Activated CD4-positive, alpha-beta T cell treated with anti-CD3 and anti-CD28 coated beads for 24 hours (primary cell): ENCODE results near the gene ORC5.

Experiments
- DNase-seq, 2 donors: peaks; one replicate each; pipeline ENCODE4 v3.0.0-alpha.2; 2020; ENCODE audit warnings: low read depth in 2 of 2

The ORC5 gene

DNA sequence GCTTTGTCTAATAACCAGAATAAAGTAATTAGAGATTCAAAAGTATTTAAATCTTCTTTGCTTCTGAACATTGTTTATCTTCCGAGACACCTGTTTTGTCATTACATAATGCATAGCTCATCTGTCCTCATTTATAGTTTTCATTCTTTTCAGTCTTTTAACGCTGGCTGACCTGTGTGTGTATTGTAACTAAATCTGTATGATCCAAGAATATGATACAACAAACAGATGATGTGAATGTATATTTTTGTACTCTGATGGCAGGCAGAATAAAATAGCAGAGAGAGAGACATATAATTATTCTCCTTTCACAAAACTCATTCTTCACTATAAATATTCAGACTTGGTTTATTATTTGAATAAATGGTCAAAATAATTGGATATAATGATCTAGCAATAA, 80.6 kb downstream of the ORC5 start:
- no peak for DNase-seq

DNA sequence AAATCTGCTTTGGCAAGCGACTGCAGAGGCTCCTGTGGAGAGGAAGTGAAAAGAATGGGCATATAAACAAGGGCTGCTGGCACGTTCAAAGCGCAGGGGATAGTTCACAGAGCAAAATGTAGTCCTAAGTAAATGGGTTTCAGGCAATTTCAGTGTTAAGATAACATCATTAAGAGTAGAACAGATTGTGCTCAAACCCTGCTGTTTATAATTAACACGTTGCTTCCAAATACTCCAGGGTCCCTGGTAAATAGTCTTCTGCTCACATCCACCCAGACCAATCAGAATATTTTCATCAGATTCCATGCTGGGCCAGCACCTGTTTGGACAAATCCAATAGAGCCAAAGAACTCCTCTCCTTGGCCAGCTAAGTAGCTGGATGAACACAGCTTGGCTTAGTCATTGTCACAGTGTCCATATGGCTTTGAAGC, 81.4 kb downstream of the ORC5 start:
- DNase-seq: no peak

- no peak for DNase-seq
These were observed 82.8 kb downstream of the ORC5 start for GRCh38 chr7:104124893-104125477.

DNA sequence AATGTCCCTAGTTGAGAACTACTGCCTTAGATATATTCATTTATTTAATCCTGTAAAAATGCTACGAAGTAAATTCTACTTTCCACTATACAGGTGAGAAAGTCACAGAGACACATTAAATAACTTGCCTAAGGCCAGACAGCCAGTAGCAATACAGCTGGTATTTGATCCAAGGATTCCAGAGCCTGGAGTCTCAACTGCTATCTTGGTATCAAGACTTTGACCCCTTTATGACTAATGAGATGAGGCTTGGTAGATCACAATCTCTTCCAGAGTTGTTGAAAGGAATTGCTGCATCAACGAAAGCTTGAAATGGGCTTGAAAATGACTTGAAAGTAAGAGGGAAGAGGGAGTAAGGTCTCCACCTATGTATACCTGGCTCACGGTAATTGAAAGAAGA, 83.3 kb downstream of the ORC5 start:
- DNase-seq: no peak

DNA sequence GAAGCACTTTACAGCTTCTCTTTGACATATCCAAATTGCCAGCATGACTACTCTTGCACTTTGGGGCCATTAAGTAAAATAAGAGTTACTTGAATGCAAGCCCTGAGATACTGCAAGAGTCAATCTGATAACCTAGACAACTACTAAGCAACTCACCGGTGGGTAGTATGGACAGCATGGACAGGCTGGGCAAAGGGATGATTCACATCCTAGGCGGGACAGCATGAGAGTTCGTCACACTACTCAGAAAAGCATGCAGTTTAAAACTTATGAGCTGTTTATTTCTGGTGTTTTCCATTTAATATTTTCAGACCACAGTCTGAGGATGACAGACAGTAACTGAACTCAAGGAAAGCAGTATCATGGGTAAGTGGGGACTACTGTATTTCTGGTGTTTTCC, 84.0 kb downstream of the ORC5 start:
- no peak for DNase-seq

DNA sequence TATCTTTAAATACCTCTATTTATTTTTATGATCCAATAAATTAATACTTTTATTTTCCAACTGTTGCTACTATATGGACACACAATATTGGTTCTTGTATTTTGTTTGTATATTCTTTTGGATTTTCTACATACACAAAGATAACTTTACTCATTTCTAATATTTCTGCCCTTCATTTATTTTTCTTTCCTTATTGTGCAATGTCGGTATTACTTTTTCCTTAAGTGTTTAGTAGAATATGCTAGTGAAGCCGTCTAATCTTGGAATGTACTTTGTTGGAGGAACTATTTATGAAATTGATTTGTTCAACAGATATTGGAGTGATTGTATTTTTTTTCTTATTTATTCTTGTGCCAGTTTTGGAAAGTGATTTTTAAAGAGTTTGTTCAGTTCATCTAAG, 94.0 kb downstream of the ORC5 start:
- no peak for DNase-seq

GRCh38 chr7:104112623-104113022, 95.2 kb downstream of the ORC5 start:
- no peak for DNase-seq

- no peak for DNase-seq
These were observed 96.5 kb downstream of the ORC5 start for GRCh38 chr7:104111271-104111670.

DNA sequence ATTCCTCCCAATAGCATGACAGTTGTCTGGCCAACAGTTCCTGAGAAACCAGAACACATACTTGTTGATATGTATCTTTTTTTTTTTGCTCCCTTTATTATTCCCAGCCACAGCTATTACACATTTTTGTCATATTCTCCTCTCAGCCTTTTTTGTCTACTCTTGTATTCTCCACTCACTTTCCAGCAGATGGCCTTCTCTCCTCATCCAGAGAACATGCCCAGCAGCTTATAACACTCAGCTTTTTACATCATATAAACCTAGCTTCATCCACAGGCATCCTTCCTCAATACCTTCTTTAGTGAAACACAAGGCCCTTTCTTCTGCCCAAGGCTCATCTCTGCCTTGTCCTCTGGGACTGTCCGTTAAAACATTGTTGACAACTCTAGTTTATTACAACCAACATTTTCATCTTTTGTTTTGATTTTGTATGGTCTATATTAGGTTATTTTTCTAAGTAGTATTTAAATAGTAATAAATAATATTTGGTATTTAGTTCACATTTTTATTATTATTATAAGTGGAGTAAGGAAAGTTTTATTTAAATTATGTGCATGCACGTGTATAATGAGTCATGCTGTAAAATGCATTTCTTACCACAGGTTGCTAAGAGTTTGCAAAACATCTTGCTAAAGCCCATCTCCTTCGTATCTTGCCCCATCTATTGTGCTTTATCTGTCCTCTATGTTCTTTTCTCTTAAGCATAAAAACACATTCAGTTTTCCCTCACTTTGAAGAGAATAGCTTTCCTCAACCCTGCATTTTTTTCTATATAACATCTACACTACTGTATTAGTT, 101.5 kb downstream of the ORC5 start:
- no peak for DNase-seq

DNA sequence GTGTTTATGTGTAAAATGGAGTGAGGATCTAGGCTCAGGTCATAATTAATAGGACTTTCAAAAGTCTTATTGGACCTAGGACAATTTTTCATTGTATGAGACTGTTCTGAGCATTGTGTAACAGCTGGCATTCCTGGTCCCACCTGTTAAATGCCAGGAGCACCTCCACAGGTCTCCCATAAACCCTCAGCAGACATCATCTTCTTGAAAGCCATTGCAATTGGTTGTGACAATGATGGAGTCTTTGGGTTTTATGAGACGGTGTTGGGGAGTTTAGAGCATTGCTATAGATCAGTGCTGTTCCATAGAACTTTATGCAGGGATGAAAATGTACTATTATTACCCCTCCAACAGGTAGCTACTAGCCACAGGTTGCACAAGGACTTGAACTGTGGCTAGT, 108.9 kb downstream of the ORC5 start:
- DNase-seq: no peak

DNA sequence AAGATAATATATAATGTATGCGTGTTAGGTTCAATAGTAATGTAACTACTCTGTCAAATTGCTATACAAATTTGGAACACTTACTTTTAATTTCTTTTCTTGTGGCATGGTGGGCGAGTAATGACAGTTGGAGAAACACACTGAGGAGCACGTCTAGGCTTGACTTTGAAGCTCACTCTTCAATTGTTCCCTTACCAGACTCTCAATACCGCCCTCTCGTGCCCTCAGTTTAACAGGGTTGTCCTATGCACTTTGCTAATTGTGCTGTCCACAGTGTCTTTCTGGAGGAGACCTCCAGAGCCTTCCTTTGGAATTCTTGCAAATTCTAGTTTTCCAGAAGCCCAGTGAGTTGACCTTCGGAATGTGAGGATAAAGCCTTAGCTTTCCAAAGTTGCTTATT, 111.1 kb downstream of the ORC5 start:
- no peak for DNase-seq

DNA sequence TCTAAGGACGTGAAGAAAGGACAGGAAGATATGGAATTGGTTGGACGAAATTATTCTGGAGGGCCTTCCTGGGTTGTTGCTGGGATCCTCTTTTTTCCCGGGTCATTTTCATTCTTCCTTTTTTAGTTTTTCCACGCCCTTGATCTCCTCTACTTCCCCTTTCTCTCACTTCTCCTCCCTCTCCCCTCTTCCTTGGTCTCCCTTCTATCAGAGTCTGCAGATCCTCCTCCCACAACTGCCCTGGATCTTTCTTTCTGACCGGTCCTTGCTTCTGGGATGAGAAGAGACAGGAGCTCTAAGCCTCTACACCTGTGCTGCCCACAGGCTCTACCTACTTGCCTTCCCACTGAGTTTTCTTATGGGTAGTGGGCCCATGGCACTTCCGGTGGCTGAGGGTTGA, 114.7 kb downstream of the ORC5 start:
- DNase-seq: no peak

- DNase-seq: no peak
These were observed 116.6 kb downstream of the ORC5 start for GRCh38 chr7:104091242-104091641.

DNA sequence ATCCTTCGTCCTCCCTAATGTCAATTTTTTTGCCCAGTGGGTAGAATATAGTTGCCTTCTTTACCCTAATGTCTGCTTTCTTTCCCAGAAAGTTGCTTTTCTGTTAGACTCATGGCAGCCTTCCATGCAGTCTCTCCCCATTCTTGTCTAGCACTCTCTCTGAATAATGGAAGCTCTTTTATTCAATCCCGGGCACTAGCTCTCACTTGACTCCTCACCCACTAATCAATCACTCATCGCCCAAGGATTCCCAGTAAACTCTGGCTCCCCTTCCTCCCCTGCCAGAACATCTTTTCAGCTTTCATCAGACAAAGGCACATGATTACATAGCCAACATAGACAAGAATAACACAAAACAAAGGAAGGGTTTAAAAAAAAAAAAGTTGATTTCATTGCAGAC, 118.2 kb downstream of the ORC5 start:
- no peak for DNase-seq

DNA sequence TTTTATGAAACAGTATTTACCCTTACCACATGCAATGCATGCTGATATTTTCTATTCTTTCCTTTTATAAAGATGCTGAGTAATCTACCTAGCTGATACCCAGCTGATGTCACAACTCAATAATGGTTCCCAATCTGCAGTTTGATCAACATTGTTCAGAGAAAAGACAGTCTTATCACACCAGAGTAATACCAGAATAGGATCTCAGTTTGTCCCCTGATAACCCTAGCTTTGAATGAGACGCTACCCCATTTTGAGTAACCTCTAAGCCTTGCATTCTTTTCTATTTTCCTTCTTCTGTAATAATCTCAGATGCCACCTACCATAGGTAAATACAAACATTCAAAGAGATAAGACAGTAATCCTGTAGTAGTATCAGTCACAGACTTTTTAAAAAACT, 118.8 kb downstream of the ORC5 start:
- no peak for DNase-seq
